ENCODE data around the gene FRMD1.

- TF ChIP-seq CTCF (IDR thresholded peaks at IDR 0.05) (no peak), POLR2A (IDR thresholded peaks at IDR 0.05) (no peak)
Observed at GRCh38 chr6:168039849-168040248, 39.2 kb downstream of the FRMD1 start.
